Parathyroid adenoma (tissue), 2 donors: Measurements from ENCODE around the gene KRT6B.

Experiments used
- H2AFZ ChIP-seq: fragments of 300-600 bp; sonication (generic); one replicate; pipeline ENCODE4 v1.7.0; 2017; ENCODE audit warnings: antibody characterized with exemption, mild to moderate bottlenecking
- H3K27ac ChIP-seq: fragments of 300-600 bp; sonication (generic); one replicate; pipeline ENCODE4 v1.7.0; 2017
- H3K27me3 ChIP-seq: fragments of 300-600 bp; sonication (generic); one replicate; pipeline ENCODE4 v1.7.0; 2017; ENCODE audit warnings: low read length; ENCODE audit not compliant: control insufficient read depth, insufficient read depth
- H3K36me3 ChIP-seq: fragments of 300-600 bp; sonication (generic); one replicate; pipeline ENCODE4 v1.7.0; 2017; ENCODE audit warnings: low read length; ENCODE audit not compliant: control insufficient read depth, insufficient read depth
- H3K4me1 ChIP-seq: fragments of 300-600 bp; sonication (generic); one replicate; pipeline ENCODE4 v1.7.0; 2017; ENCODE audit warnings: control low read depth
- H3K4me2 ChIP-seq: fragments of 300-600 bp; sonication (generic); one replicate; pipeline ENCODE4 v1.7.0; 2017; ENCODE audit warnings: low read length
- H3K4me3 ChIP-seq: fragments of 300-600 bp; sonication (generic); one replicate; pipeline ENCODE4 v1.7.0; 2017; ENCODE audit warnings: low read depth, low read length
- H3K79me2 ChIP-seq: fragments of 300-600 bp; sonication (generic); one replicate; pipeline ENCODE4 v1.7.0; 2017; ENCODE audit warnings: control low read depth
- H3K9ac ChIP-seq: fragments of 300-600 bp; sonication (generic); one replicate; pipeline ENCODE4 v1.7.0; 2017; ENCODE audit warnings: mild to moderate bottlenecking
- H3K9me3 ChIP-seq: fragments of 300-600 bp; sonication (generic); one replicate; pipeline ENCODE4 v1.7.0; 2017; ENCODE audit warnings: low read length; ENCODE audit not compliant: control insufficient read depth
- TF ChIP-seq, protein P1 (sequence below): fragments of 300-600 bp; sonication (generic); IDR thresholded peaks from one replicate; pipeline ENCODE4 v1.7.0; 2017; ENCODE audit warnings: antibody characterized with exemption, mild to moderate bottlenecking
- donor health status: primary hyperparathyroidism.

The KRT6B gene

GRCh38 chr12:52423661-52424500, 28.1 kb downstream of the KRT6B start:
- H3K27ac ChIP-seq: no peak overlapping the region
- TF ChIP-seq, protein P1, sequence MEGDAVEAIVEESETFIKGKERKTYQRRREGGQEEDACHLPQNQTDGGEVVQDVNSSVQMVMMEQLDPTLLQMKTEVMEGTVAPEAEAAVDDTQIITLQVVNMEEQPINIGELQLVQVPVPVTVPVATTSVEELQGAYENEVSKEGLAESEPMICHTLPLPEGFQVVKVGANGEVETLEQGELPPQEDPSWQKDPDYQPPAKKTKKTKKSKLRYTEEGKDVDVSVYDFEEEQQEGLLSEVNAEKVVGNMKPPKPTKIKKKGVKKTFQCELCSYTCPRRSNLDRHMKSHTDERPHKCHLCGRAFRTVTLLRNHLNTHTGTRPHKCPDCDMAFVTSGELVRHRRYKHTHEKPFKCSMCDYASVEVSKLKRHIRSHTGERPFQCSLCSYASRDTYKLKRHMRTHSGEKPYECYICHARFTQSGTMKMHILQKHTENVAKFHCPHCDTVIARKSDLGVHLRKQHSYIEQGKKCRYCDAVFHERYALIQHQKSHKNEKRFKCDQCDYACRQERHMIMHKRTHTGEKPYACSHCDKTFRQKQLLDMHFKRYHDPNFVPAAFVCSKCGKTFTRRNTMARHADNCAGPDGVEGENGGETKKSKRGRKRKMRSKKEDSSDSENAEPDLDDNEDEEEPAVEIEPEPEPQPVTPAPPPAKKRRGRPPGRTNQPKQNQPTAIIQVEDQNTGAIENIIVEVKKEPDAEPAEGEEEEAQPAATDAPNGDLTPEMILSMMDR: no peak
- H3K36me3 ChIP-seq: no peaks in the 10 kb centered on the region
- H3K9ac ChIP-seq: no peak overlapping the region
- no peak overlapping the region for H2AFZ ChIP-seq
- H3K4me1 ChIP-seq: no peaks in the 10 kb centered on the region
- no peak overlapping the region for H3K4me2 ChIP-seq
- H3K79me2 ChIP-seq: no peaks in the 10 kb centered on the region
- H3K9me3 ChIP-seq: no peaks in the 10 kb centered on the region
- no peak overlapping the region for H3K4me3 ChIP-seq
- no peaks in the 10 kb centered on the region for H3K27me3 ChIP-seq

DNA sequence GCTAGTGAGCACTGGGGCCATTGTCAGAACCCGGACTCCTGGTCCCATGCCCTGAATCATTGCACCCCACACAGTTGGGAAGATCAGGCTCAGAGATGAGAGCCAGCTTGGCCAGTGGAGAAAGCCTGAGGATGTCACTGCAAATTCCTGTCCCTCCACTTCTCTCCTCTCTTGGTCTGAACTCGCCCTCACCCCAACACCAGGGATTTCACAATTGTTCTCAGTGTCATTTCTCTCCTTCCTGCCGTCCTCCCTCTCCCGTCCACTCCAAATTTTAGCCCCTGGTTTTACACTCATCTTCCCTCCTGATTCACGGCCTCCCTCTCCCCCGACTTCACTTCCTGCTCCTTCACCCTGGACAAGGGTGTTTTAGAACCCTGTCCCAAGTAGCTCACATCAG, 28.9 kb downstream of the KRT6B start:
- no peaks in the 10 kb centered on the region for H3K36me3 ChIP-seq
- no peaks in the 10 kb centered on the region for H3K4me1 ChIP-seq
- no peak overlapping the region for H3K27ac ChIP-seq
- H3K9me3 ChIP-seq: no peaks in the 10 kb centered on the region
- no peak overlapping the region for H3K4me2 ChIP-seq
- H3K4me3 ChIP-seq: no peak overlapping the region
- no peak overlapping the region for H3K9ac ChIP-seq
- H3K79me2 ChIP-seq: no peaks in the 10 kb centered on the region
- no peaks in the 10 kb centered on the region for H3K27me3 ChIP-seq
- no peak overlapping the region for H2AFZ ChIP-seq
- TF ChIP-seq, protein P1: no peak

DNA sequence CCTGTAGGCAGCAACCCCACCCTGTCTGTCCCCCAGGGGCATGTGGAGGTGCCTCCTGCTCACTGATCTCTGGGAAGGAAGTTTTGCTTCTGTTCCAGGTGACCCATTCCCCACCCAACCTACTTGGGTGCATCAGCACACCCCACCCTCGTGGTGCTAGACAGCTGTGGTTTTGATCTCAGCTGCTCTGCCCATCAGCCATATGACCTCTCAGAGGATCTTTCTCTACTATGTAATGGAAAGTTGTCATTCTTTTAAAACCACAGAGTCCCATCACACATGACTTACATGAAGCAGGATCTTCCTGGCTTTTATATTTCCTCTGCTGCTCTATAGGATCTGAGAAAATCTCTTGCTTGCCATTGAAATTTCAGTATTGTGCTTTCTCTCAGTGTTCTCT, 32.3 kb downstream of the KRT6B start:
- H2AFZ ChIP-seq: no peak overlapping the region
- TF ChIP-seq, protein P1: no peak
- no peaks in the 10 kb centered on the region for H3K27me3 ChIP-seq
- no peaks in the 10 kb centered on the region for H3K36me3 ChIP-seq
- H3K4me1 ChIP-seq: no peaks in the 10 kb centered on the region
- H3K9me3 ChIP-seq: no peaks in the 10 kb centered on the region
- H3K79me2 ChIP-seq: no peaks in the 10 kb centered on the region
- no peak overlapping the region for H3K4me3 ChIP-seq
- H3K27ac ChIP-seq: no peak overlapping the region
- no peak overlapping the region for H3K9ac ChIP-seq
- no peak overlapping the region for H3K4me2 ChIP-seq

DNA sequence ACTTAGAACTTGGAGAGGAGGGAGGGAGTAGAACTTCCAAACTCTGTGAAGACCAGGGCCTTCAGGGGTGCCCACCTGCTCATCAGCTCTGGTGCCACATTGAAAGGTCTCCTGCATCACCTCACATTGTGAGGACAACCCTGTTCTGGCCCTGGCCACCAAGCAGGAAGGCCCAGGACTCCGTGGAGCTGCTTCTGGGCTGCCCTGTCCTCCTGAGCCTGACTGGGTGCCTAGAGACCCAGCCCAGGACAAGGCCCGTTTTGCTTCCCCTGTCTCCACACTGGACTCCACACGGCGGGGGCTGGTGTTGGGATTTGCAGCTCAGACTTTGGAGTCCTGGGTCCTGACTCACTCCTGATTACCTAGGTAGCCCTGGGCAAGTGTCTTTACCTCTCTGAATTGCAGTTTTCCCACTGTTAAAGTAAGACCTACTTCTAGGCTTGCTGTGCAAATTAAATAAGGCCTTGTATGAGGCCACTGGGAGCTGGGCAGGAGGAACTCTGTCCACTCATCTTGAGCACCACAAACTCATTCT, 33.3 kb downstream of the KRT6B start:
- Histone ChIP-seq H3K4me2 (no peak overlapping the region), H3K9ac (no peak overlapping the region), H2AFZ (no peak overlapping the region), H3K4me3 (no peak overlapping the region), H3K27ac (no peak overlapping the region), H3K4me1 (no peaks in the 10 kb centered on the region), H3K79me2 (no peaks in the 10 kb centered on the region), H3K36me3 (no peaks in the 10 kb centered on the region), H3K27me3 (no peaks in the 10 kb centered on the region), H3K9me3 (no peaks in the 10 kb centered on the region)
- TF ChIP-seq, protein P1: no peak

- Histone ChIP-seq H3K4me2 (no peak overlapping the region), H3K9me3 (no peaks in the 10 kb centered on the region), H3K27ac (no peak overlapping the region), H3K4me3 (no peak overlapping the region), H3K9ac (no peak overlapping the region), H3K4me1 (no peaks in the 10 kb centered on the region), H3K36me3 (no peaks in the 10 kb centered on the region), H3K27me3 (no peaks in the 10 kb centered on the region), H2AFZ (no peak overlapping the region), H3K79me2 (no peaks in the 10 kb centered on the region)
- TF ChIP-seq, protein P1: no peak
These were observed 34.2 kb downstream of the KRT6B start for GRCh38 chr12:52417740-52418139.
